Measurements from ENCODE around the gene SEMA3B.

DNA sequence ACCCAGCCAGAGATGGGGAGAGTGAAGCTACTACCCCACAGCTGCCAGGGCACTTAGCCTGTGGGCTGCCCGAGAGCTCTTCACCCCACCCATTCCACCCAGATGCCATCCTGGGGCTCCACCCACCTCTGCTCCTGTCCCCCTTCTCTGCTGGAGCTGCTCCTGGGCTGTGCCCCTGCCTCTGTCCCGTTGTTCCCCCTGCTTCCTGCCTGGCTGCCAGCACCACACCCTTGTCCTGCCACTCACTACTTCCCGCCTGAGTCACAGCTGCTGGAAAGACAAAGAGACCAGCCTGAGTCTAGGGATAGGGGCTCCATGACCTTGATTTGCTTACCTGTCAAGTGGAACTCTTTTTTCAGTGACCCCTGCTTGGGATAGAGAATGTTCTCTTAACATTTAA is 20.6 kb upstream of the SEMA3B start:
- TF ChIP-seq, protein P1, sequence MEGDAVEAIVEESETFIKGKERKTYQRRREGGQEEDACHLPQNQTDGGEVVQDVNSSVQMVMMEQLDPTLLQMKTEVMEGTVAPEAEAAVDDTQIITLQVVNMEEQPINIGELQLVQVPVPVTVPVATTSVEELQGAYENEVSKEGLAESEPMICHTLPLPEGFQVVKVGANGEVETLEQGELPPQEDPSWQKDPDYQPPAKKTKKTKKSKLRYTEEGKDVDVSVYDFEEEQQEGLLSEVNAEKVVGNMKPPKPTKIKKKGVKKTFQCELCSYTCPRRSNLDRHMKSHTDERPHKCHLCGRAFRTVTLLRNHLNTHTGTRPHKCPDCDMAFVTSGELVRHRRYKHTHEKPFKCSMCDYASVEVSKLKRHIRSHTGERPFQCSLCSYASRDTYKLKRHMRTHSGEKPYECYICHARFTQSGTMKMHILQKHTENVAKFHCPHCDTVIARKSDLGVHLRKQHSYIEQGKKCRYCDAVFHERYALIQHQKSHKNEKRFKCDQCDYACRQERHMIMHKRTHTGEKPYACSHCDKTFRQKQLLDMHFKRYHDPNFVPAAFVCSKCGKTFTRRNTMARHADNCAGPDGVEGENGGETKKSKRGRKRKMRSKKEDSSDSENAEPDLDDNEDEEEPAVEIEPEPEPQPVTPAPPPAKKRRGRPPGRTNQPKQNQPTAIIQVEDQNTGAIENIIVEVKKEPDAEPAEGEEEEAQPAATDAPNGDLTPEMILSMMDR (conservative IDR thresholded peaks at IDR 0.05; ENCODE audit: low read length) = no peak
- TF ChIP-seq EZH2phosphoT487 (IDR thresholded peaks at IDR 0.05; ENCODE audit: borderline replicate concordance) = no peak
